Heart left ventricle (tissue), 13 donors: ENCODE results near the gene ETV7.

Source experiments
- CTCF ChIP-seq, 12 donors: fragments of 200-600 bp; sonication (generic) in 4 of 12; IDR thresholded peaks; one replicate each; pipeline versions ENCODE4 v1.5.0 to v1.8.0; 2018 to 2022; ENCODE audit warnings: antibody characterized with exemption in 12 of 12, mild to moderate bottlenecking in 5 of 12
- POLR2A ChIP-seq, 2 donors: fragments of 450-650 bp; IDR thresholded peaks; one replicate each; pipeline ENCODE4 v1.6.1; 2017; ENCODE audit warnings: antibody characterized with exemption in 2 of 2, mild to moderate bottlenecking in 2 of 2, moderate library complexity in 2 of 2
- donor health status: ischemic (EF 13 %, LVEDD 7.1; RV severe dilation, severe dysfunction).
- donor health status: DM: no; HTN: yes; CAD: no.
- donor health status: DM: no; HTN: no; CAD: no.
- donor health status: ischemic (EF 25% LVEDD 6.9; RV normal size, moderate dysfunction).
- donor health status: ischemic (EF 25% LVEDD 5.7; RV mildly dilated, moderate dysfunction).
- donor health status: ischemic (EF 35%, LVEDD 5.7; RV mildly dilated, moderate dysfunction).
- donor health status: nonischemic (EF 11% LVEDD 7.7; RV severe dilation, severe dysfunction).
- donor health status: DM: yes; HTN: yes; CAD: no.
- donor health status: PGD.
- donor health status: ischemic (EF 29% LVEDD 5.4; RV normal size, mild dysfunction).
- donor health status: nonischemic (EF 23%, LVEDD 6.1; RV moderate dilation, normal function).

GRCh38 chr6:36339146-36339545 lies 48.3 kb downstream of the ETV7 start:
- TF ChIP-seq CTCF (IDR thresholded peaks at IDR 0.05) (no peak), POLR2A (IDR thresholded peaks at IDR 0.05) (no peak)
